ENCODE data around the gene TBC1D10A. TPM values are rescaled to one million over a fixed set of nuclear protein-coding genes. Genes with fewer than 3 reads are reported as not detected.
A peak's percentile ranks its signal among the peaks of the same experiment; 100 is the strongest.

TBC1D10A gene
- total and polyA plus RNA-seq, 12 donors = 3.2 to 9.5 (median 5.7) TPM

- H3K9me3 ChIP-seq = no peaks in the 10 kb centered on the region
- ATAC-seq (no peak), DNase-seq (no peak)
- no peak for TF ChIP-seq CTCF (IDR thresholded peaks at IDR 0.05)
- H3K4me1 ChIP-seq = peaks cover 11 to 41% (median 36%) of the 10 kb centered on the region in 9 donors
- H3K27ac ChIP-seq = peak overlapping the region in 3 of 10 donors; percentile 90 to 94 (median 90)
- H3K27me3 ChIP-seq = no peaks in the 10 kb centered on the region
- WGBS, 2 donors = 83 to 86% methylated on average over 5 of the region's 5 CpGs
- intact Hi-C loops (cut with DNase I) = loop anchor here in 6 of 10 donors (1.0 to 10.0 kb wide), 6 partner anchors 23 to 57 kb away; partner anchors contain the start of genes CASTOR1 (in 6 of the 6), RNF215 (in 1 of the 6) and SF3A1 (in 1 of the 6)
- no peak overlapping the region for H3K4me3 ChIP-seq
- H3K36me3 ChIP-seq = peaks cover 0 to 38% (median 9%) of the 10 kb centered on the region in 9 donors
Measured at GRCh38 chr22:30327864-30328345, 1.2 kb upstream of the TBC1D10A start.

- DNase-seq (peak; percentile 35 to 42), ATAC-seq (peak; percentile 50 to 66 (median 54))
- TF ChIP-seq CTCF (IDR thresholded peaks at IDR 0.05) = no peak
- no peaks in the 10 kb centered on the region for H3K27me3 ChIP-seq
- H3K36me3 ChIP-seq = peaks cover 0 to 22% (median 2%) of the 10 kb centered on the region in 9 donors
- WGBS, 2 donors = 1% methylated on average over 31 to 34 of the region's 34 CpGs
- intact Hi-C loops (cut with DNase I) = loop anchor here in 8 of 10 donors (1.0 to 10.0 kb wide), 5 partner anchors 21 to 59 kb away; partner anchors contain the start of genes CASTOR1 (in 7 of the 8) and RNF215 (in 1 of the 8)
- peaks cover 15 to 56% (median 48%) of the 10 kb centered on the region in 9 donors for H3K4me1 ChIP-seq
- H3K9me3 ChIP-seq = no peaks in the 10 kb centered on the region
- H3K27ac ChIP-seq = peak overlapping the region; percentile 78 to 94 (median 89)
- H3K4me3 ChIP-seq = peak overlapping the region; percentile 64 to 100 (median 96)
Measured at GRCh38 chr22:30326255-30326705, 461 bp downstream of the TBC1D10A start.

GRCh38 chr22:30325724-30326254 lies 952 bp downstream of the TBC1D10A start:
- Histone ChIP-seq H3K4me3 (peak overlapping the region; percentile 64 to 100 (median 96)), H3K27me3 (no peaks in the 10 kb centered on the region), H3K27ac (peak overlapping the region in 9 of 10 donors; percentile 52 to 94 (median 90)), H3K36me3 (peaks cover 0 to 21% (median 0%) of the 10 kb centered on the region in 9 donors), H3K9me3 (no peaks in the 10 kb centered on the region), H3K4me1 (peaks cover 15 to 61% (median 53%) of the 10 kb centered on the region in 9 donors)
- ATAC-seq (peak in 1 of 8 donors; percentile 5), DNase-seq (no peak)
- intact Hi-C loops (cut with DNase I) = loop anchor here in 8 of 10 donors (1.0 to 10.0 kb wide), 5 partner anchors 21 to 59 kb away; partner anchors contain the start of genes CASTOR1 (in 7 of the 8) and RNF215 (in 1 of the 8)
- WGBS, 2 donors = 41 to 51% methylated on average over 14 of the region's 14 CpGs
- TF ChIP-seq CTCF (IDR thresholded peaks at IDR 0.05) = no peak

- ATAC-seq (peak in 7 of 8 donors; percentile 7 to 48 (median 28)), DNase-seq (peak in 1 of 2 donors; percentile 66)
- Histone ChIP-seq H3K4me1 (peaks cover 15 to 67% (median 59%) of the 10 kb centered on the region in 9 donors), H3K36me3 (peaks cover 0 to 22% (median 0%) of the 10 kb centered on the region in 9 donors), H3K27me3 (no peaks in the 10 kb centered on the region), H3K27ac (peak overlapping the region in 9 of 10 donors; percentile 38 to 94 (median 90)), H3K4me3 (peak overlapping the region; percentile 64 to 100 (median 96)), H3K9me3 (no peaks in the 10 kb centered on the region)
- TF ChIP-seq CTCF (IDR thresholded peaks at IDR 0.05) = no peak
- intact Hi-C loops (cut with DNase I) = loop anchor here in 4 of 10 donors (5.0 to 10.0 kb wide), 2 partner anchors 38 to 60 kb away; partner anchors contain the start of genes CASTOR1 (in 3 of the 4) and RNF215 (in 1 of the 4)
- WGBS, 2 donors = 61 to 73% methylated on average over 5 of the region's 5 CpGs
Measured at GRCh38 chr22:30325065-30325720, 1.5 kb downstream of the TBC1D10A start.
